Activated T-helper 1 cell treated with Interleukin-2 at 50 U/mL for 16 hours (primary cell): Measurements from ENCODE around the gene ZC3H18.

Experiments used
- DNase-seq: peaks from one replicate; pipeline ENCODE4 v3.0.0-alpha.2; 2020; ENCODE audit warnings: low read depth

Gene ZC3H18

GRCh38 chr16:88678224-88678979 lies 108.2 kb downstream of the ZC3H18 start:
- DNase-seq = no peak

DNA sequence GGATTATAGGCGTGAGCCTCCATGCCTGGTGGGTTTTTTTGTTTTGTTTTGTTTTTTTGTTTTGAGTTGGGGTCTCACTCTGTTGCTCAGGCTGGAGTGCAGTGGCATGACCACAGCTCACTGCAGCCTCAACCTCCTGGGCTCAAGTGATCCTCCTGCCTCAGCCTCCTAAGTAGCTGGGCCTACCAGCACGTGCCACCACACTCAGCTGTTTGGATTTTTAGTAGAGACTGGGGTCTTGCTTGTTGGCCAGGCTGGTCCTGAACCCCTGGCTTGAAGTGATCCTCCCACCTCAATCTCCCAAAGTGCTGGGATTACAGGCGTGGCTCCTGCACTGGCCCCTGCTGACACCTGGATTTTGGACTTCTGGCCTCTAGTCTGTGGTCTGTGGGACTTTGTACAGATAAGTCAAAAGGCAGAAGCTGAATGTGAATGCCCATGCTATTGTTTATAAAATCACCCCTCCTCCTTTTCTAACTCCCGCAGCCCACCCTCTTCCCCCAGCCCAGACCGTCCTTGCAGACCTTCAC lies 110.4 kb downstream of the ZC3H18 start:
- no peak for DNase-seq

DNA sequence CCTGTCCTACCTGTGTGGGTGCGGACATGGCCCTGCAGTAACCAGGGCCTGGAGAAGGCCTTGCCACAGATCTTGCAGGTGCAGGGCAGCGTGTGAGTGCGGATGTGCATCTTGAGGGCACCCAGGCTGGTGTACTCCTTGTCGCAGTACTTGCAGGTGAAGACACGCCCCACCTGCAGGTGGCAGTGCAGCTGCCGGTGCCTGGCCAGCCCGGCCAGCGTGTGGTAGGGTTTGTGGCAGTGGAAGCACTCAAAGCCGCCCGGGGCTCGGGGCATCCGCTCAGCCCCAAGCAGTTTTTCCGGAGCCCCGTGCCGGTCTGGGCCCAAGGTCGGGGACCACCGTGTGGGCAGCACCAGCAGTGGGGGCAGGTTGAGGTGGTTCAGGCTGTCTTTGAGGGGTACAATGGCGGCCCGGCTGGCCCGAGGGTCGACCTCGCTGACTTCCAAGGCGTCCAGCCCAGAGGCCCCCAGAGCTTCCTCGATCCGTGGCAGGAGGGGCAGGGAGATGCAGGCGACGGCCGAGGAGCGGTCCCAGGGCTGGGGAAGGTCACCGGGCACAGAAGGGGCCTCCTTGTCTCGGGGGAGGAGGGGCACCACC lies 111.0 kb downstream of the ZC3H18 start:
- DNase-seq = no peak
